GM23338 (cell line): ENCODE data around the gene TBX18. TPM values are rescaled to one million over a fixed set of nuclear protein-coding genes. Genes with fewer than 3 reads are reported as not detected.

Experiments
- ATAC-seq: fragments of 200-7000 bp; cut with Tn5 transposase; 3 replicates; pipeline ENCODE4 v1.9.1; 2020
- DNase-seq: peaks from one replicate; pipeline ENCODE4 v3.0.0-alpha.2; 2015; ENCODE audit warnings: low spot score
- H2AFZ ChIP-seq: fragments of 200-600 bp; sonication (generic); 2 replicates; pipeline ENCODE4 v1.8.0; 2016; ENCODE audit warnings: antibody characterized with exemption, mild to moderate bottlenecking, moderate library complexity
- H3F3A ChIP-seq: fragments of 200-600 bp; sonication (generic); replicated peaks from 2 replicates; pipeline ENCODE4 v1.8.0; 2017; ENCODE audit warnings: antibody characterized with exemption, mixed run types, low read depth
- H3K27ac ChIP-seq: fragments of 200-600 bp; sonication (generic); 2 replicates; pipeline ENCODE4 v1.6.1; 2016; ENCODE audit warnings: low read depth
- H3K27me3 ChIP-seq: fragments of 200-600 bp; sonication (generic); 2 replicates; pipeline ENCODE4 v1.8.0; 2016; ENCODE audit warnings: mild to moderate bottlenecking, mixed run types, moderate library complexity; ENCODE audit not compliant: insufficient read depth
- H3K36me3 ChIP-seq: fragments of 200-600 bp; sonication (generic); 2 replicates; pipeline ENCODE4 v1.8.0; 2016; ENCODE audit warnings: mild to moderate bottlenecking; ENCODE audit not compliant: insufficient read depth
- H3K4me1 ChIP-seq: fragments of 200-600 bp; sonication (generic); 2 replicates; pipeline ENCODE4 v1.8.0; 2016; ENCODE audit warnings: mild to moderate bottlenecking, moderate library complexity; ENCODE audit not compliant: insufficient read depth
- H3K4me2 ChIP-seq: fragments of 200-600 bp; sonication (generic); 2 replicates; pipeline ENCODE4 v1.7.1; 2017; ENCODE audit warnings: mixed run types
- H3K4me3 ChIP-seq: fragments of 200-600 bp; sonication (generic); 2 replicates; pipeline ENCODE4 v1.6.1; 2016; ENCODE audit warnings: mixed run types
- H3K79me2 ChIP-seq: fragments of 200-600 bp; sonication (generic); replicated peaks from 2 replicates; pipeline ENCODE4 v1.8.0; 2017; ENCODE audit warnings: mild to moderate bottlenecking; ENCODE audit not compliant: insufficient read depth
- H3K9me2 ChIP-seq: fragments of 200-600 bp; sonication (generic); 2 replicates; pipeline ENCODE4 v1.8.0; 2017; ENCODE audit not compliant: insufficient read depth
- H4K20me1 ChIP-seq: fragments of 200-600 bp; sonication (generic); replicated peaks from 2 replicates; pipeline ENCODE4 v1.8.0; 2017; ENCODE audit warnings: mild to moderate bottlenecking; ENCODE audit not compliant: insufficient read depth
- H3K27ac Mint-ChIP-seq: 2 replicates; pipeline ENCODE4 v1.8.0; 2020; ENCODE audit warnings: inconsistent platforms, mild to moderate bottlenecking, moderate library complexity, mixed read lengths
- H3K27me3 Mint-ChIP-seq: 3 replicates; pipeline ENCODE4 v1.8.0; 2022; ENCODE audit warnings: low read depth, mild to moderate bottlenecking, moderate library complexity, mixed read lengths, inconsistent platforms; ENCODE audit not compliant: insufficient read depth, poor library complexity
- H3K36me3 Mint-ChIP-seq: 3 replicates; pipeline ENCODE4 v1.8.0; 2021; ENCODE audit warnings: low read depth, mild to moderate bottlenecking, inconsistent platforms, moderate library complexity, mixed read lengths
- H3K4me1 Mint-ChIP-seq: 3 replicates; pipeline ENCODE4 v1.8.0; 2020; ENCODE audit warnings: mild to moderate bottlenecking, inconsistent platforms, mixed read lengths
- H3K4me3 Mint-ChIP-seq: 3 replicates; pipeline ENCODE4 v1.8.0; 2021; ENCODE audit warnings: moderate library complexity, mild to moderate bottlenecking, inconsistent platforms, mixed read lengths
- H3K9me3 Mint-ChIP-seq: 3 replicates; pipeline ENCODE4 v1.8.0; 2020; ENCODE audit warnings: moderate library complexity, mild to moderate bottlenecking, inconsistent platforms, mixed read lengths
- CREB1 ChIP-seq: fragments of 250-450 bp; sonication (Bioruptor Pico); IDR thresholded peaks from 2 replicates; pipeline ENCODE4 v1.5.0; 2020; ENCODE audit warnings: low read depth, mild to moderate bottlenecking, moderate library complexity
- CTCF ChIP-seq, 2 experiments: fragments of 200-600 bp in 1 of 2; sonication (generic) in 1 of 2; conservative IDR thresholded peaks; 2 replicates each; pipeline versions ENCODE4 v1.5.1 to v1.6.1; 2016 to 2017; ENCODE audit warnings: antibody characterized with exemption in 2 of 2, low read depth in 2 of 2, mild to moderate bottlenecking in 2 of 2, moderate library complexity in 1 of 2
- ETS1 ChIP-seq: IDR thresholded peaks from 2 replicates; pipeline ENCODE4 v1.6.1; 2016; ENCODE audit warnings: antibody characterized with exemption
- EZH2 ChIP-seq: fragments of 200-600 bp; sonication (generic); IDR thresholded peaks from one replicate; pipeline ENCODE4 v1.8.0; 2017; ENCODE audit warnings: antibody characterized with exemption, mild to moderate bottlenecking, low read depth; ENCODE audit not compliant: unreplicated experiment
- EZH2phosphoT487 ChIP-seq: fragments of 200-600 bp; sonication (generic); IDR thresholded peaks from one replicate; pipeline ENCODE4 v1.8.1; 2018; ENCODE audit warnings: antibody characterized with exemption; ENCODE audit not compliant: unreplicated experiment
- JUNB ChIP-seq: IDR thresholded peaks from one replicate; pipeline ENCODE4 v1.6.1; 2016; ENCODE audit warnings: antibody characterized with exemption; ENCODE audit not compliant: unreplicated experiment
- NANOG ChIP-seq: IDR thresholded peaks from 2 replicates; pipeline ENCODE4 v1.6.1; 2016; ENCODE audit warnings: antibody characterized with exemption, borderline replicate concordance
- POLR2AphosphoS5 ChIP-seq: IDR thresholded peaks from 2 replicates; pipeline ENCODE4 v1.6.1; 2016; ENCODE audit warnings: antibody characterized with exemption, low read depth
- REST ChIP-seq: IDR thresholded peaks from one replicate; pipeline ENCODE4 v1.6.1; 2018; ENCODE audit warnings: antibody characterized with exemption; ENCODE audit not compliant: unreplicated experiment
- STAT1 ChIP-seq: IDR thresholded peaks from one replicate; pipeline ENCODE4 v1.6.1; 2016; ENCODE audit warnings: antibody characterized with exemption; ENCODE audit not compliant: unreplicated experiment
- ZNF114 ChIP-seq: fragments of 250-450 bp; sonication (Bioruptor Pico); IDR thresholded peaks from 2 replicates; pipeline ENCODE4 v1.5.0; 2020; ENCODE audit warnings: mild to moderate bottlenecking, moderate library complexity
- ZNF331 ChIP-seq: fragments of 250-450 bp; sonication (Bioruptor Pico); IDR thresholded peaks from 2 replicates; pipeline ENCODE4 v1.5.0; 2020; ENCODE audit warnings: low read depth, mild to moderate bottlenecking, moderate library complexity
- polyA plus RNA-seq: library from polyadenylated mRNA; unstranded; fragments of >200 nt; fragmentation: Nextera tagmentation; extraction: Ambion mirVana; gene quantifications from 2 replicates; pipeline ENCODE4 v1.2.1, GENCODE V29; 2016
- total RNA-seq: library from RNA; depleted of rRNA; stranded (reverse); fragments of >200 nt; shearing (Covaris generic); gene quantifications from 2 replicates; pipeline ENCODE4 v1.2.3, GENCODE V29; 2014

TBX18 gene
- total and polyA plus RNA-seq, 2 experiments from 2014 or later = 0.03 TPM; not detected in 1

GRCh38 chr6:84643778-84644177, 120.6 kb downstream of the TBX18 start:
- H4K20me1 ChIP-seq = no peaks in the 10 kb centered on the region
- Mint-ChIP-seq H3K4me1 (no peaks in the 10 kb centered on the region), H3K9me3 (no peaks in the 10 kb centered on the region), H3K27me3 (peaks cover 2% of the 10 kb centered on the region), H3K27ac (no peak overlapping the region), H3K36me3 (no peaks in the 10 kb centered on the region), H3K4me3 (no peak overlapping the region)
- no peak overlapping the region for H3K4me3 ChIP-seq
- no peak for TF ChIP-seq NANOG
- H3K9me2 ChIP-seq = no peaks in the 10 kb centered on the region
- no peaks in the 10 kb centered on the region for H3F3A ChIP-seq
- H3K27me3 ChIP-seq = no peaks in the 10 kb centered on the region
- no peaks in the 10 kb centered on the region for H3K79me2 ChIP-seq
- H3K4me1 ChIP-seq = no peaks in the 10 kb centered on the region
- H2AFZ ChIP-seq = no peak overlapping the region; the same call in 1 of the 2 replicates
- H3K36me3 ChIP-seq = no peaks in the 10 kb centered on the region
- no peak overlapping the region for H3K27ac ChIP-seq
- DNase-seq (no peak), ATAC-seq (no peak)
- H3K4me2 ChIP-seq = no peak overlapping the region

- H3K4me1 ChIP-seq = no peaks in the 10 kb centered on the region
- H3K4me3 ChIP-seq = no peak overlapping the region
- TF ChIP-seq NANOG (no peak), STAT1 (no peak), ZNF331 (no peak), EZH2 (no peak), CREB1 (CRISPR knock-in tag) (no peak), ETS1 (no peak), POLR2AphosphoS5 (no peak), JUNB (no peak), EZH2phosphoT487 (no peak)
- no peak overlapping the region for H3K4me2 ChIP-seq
- H3K27me3 Mint-ChIP-seq = peaks cover 2% of the 10 kb centered on the region
- no peaks in the 10 kb centered on the region for H3K4me1 Mint-ChIP-seq
- no peaks in the 10 kb centered on the region for H3K79me2 ChIP-seq
- no peaks in the 10 kb centered on the region for H3K9me3 Mint-ChIP-seq
- H3K36me3 Mint-ChIP-seq = no peaks in the 10 kb centered on the region
- H2AFZ ChIP-seq = no peak overlapping the region
- H3K9me2 ChIP-seq = no peaks in the 10 kb centered on the region
- H3K4me3 Mint-ChIP-seq = no peak overlapping the region
- H3K27ac Mint-ChIP-seq = no peak overlapping the region
- no peak for DNase-seq
- H3K27ac ChIP-seq = no peak overlapping the region
- no peaks in the 10 kb centered on the region for H4K20me1 ChIP-seq
- H3F3A ChIP-seq = no peaks in the 10 kb centered on the region
- no peak for ATAC-seq
- no peaks in the 10 kb centered on the region for H3K27me3 ChIP-seq
- no peaks in the 10 kb centered on the region for H3K36me3 ChIP-seq
Observed at GRCh38 chr6:84641076-84641475, 123.3 kb downstream of the TBX18 start.

GRCh38 chr6:84639396-84639795, 125.0 kb downstream of the TBX18 start:
- H2AFZ ChIP-seq = no peak overlapping the region
- H4K20me1 ChIP-seq = no peaks in the 10 kb centered on the region
- H3K36me3 ChIP-seq = no peaks in the 10 kb centered on the region
- H3F3A ChIP-seq = no peaks in the 10 kb centered on the region
- Mint-ChIP-seq H3K27ac (no peak overlapping the region), H3K4me1 (no peaks in the 10 kb centered on the region), H3K9me3 (no peaks in the 10 kb centered on the region), H3K27me3 (peaks cover 2% of the 10 kb centered on the region), H3K4me3 (no peak overlapping the region), H3K36me3 (no peaks in the 10 kb centered on the region)
- H3K4me1 ChIP-seq = no peaks in the 10 kb centered on the region
- H3K27ac ChIP-seq = no peak overlapping the region
- no peak overlapping the region for H3K4me2 ChIP-seq
- no peaks in the 10 kb centered on the region for H3K27me3 ChIP-seq
- ATAC-seq (no peak), DNase-seq (no peak)
- no peak overlapping the region for H3K4me3 ChIP-seq
- H3K9me2 ChIP-seq = no peaks in the 10 kb centered on the region
- no peaks in the 10 kb centered on the region for H3K79me2 ChIP-seq
- no peak for TF ChIP-seq ETS1
- TF ChIP-seq CREB1 (CRISPR knock-in tag) = no peak
- TF ChIP-seq STAT1 = no peak
- no peak for TF ChIP-seq ZNF114 (CRISPR knock-in tag)
- no peak for TF ChIP-seq CTCF (conservative IDR thresholded peaks at IDR 0.05; ENCODE audit: low read depth in 2 of 2)
- no peak for TF ChIP-seq REST
